Measurements from ENCODE around the gene LIPT2.

The LIPT2 gene

GRCh38 chr11:74478877-74479731 lies 14.4 kb downstream of the LIPT2 start:
- Mint-ChIP-seq H3K27ac (no peak overlapping the region), H3K4me3 (no peak overlapping the region), H3K9me3 (no peaks in the 10 kb centered on the region), H3K4me1 (no peaks in the 10 kb centered on the region), H3K36me3 (no peaks in the 10 kb centered on the region)
- ATAC-seq = no peak
- no peak for DNase-seq (ENCODE audit: low spot score in 2 of 2)

GRCh38 chr11:74476536-74476935 lies 17.0 kb downstream of the LIPT2 start:
- H3K27ac Mint-ChIP-seq = no peak overlapping the region
- ATAC-seq = no peak
- H3K9me3 Mint-ChIP-seq = no peaks in the 10 kb centered on the region
- H3K4me3 Mint-ChIP-seq = no peak overlapping the region
- peaks cover 7% of the 10 kb centered on the region for H3K4me1 Mint-ChIP-seq
- H3K36me3 Mint-ChIP-seq = no peaks in the 10 kb centered on the region
- no peak for DNase-seq (ENCODE audit: low spot score in 2 of 2)

- Mint-ChIP-seq H3K4me1 (peaks cover 7% of the 10 kb centered on the region), H3K4me3 (no peak overlapping the region), H3K36me3 (no peaks in the 10 kb centered on the region), H3K9me3 (no peaks in the 10 kb centered on the region), H3K27ac (no peak overlapping the region)
- ATAC-seq = no peak
- DNase-seq (ENCODE audit: low spot score in 2 of 2) = no peak
These were observed 19.2 kb downstream of the LIPT2 start for GRCh38 chr11:74474316-74474715.

- ATAC-seq (no peak), DNase-seq (ENCODE audit: low spot score in 2 of 2) (no peak)
- Mint-ChIP-seq H3K36me3 (no peaks in the 10 kb centered on the region), H3K4me1 (peaks cover 7% of the 10 kb centered on the region), H3K9me3 (no peaks in the 10 kb centered on the region), H3K4me3 (no peak overlapping the region), H3K27ac (no peak overlapping the region)
These were observed 19.9 kb downstream of the LIPT2 start for GRCh38 chr11:74473382-74474173.

GRCh38 chr11:74471668-74472429 lies 21.7 kb downstream of the LIPT2 start:
- H3K36me3 Mint-ChIP-seq = no peaks in the 10 kb centered on the region
- no peak overlapping the region for H3K27ac Mint-ChIP-seq
- peaks cover 13% of the 10 kb centered on the region for H3K4me1 Mint-ChIP-seq
- no peaks in the 10 kb centered on the region for H3K9me3 Mint-ChIP-seq
- DNase-seq (ENCODE audit: low spot score in 2 of 2) (no peak), ATAC-seq (peak; percentile 54)
- no peak overlapping the region for H3K4me3 Mint-ChIP-seq

GRCh38 chr11:74471037-74471436 lies 22.5 kb downstream of the LIPT2 start:
- DNase-seq (ENCODE audit: low spot score in 2 of 2) (no peak), ATAC-seq (no peak)
- no peak overlapping the region for H3K4me3 Mint-ChIP-seq
- peaks cover 13% of the 10 kb centered on the region for H3K4me1 Mint-ChIP-seq
- no peaks in the 10 kb centered on the region for H3K36me3 Mint-ChIP-seq
- H3K27ac Mint-ChIP-seq = peak overlapping the region; percentile 32
- H3K9me3 Mint-ChIP-seq = no peaks in the 10 kb centered on the region

- H3K27ac Mint-ChIP-seq = peak overlapping the region; percentile 32
- ATAC-seq (no peak), DNase-seq (ENCODE audit: low spot score in 2 of 2) (no peak)
- no peak overlapping the region for H3K4me3 Mint-ChIP-seq
- peaks cover 13% of the 10 kb centered on the region for H3K4me1 Mint-ChIP-seq
- no peaks in the 10 kb centered on the region for H3K9me3 Mint-ChIP-seq
- H3K36me3 Mint-ChIP-seq = no peaks in the 10 kb centered on the region
These were observed 23.0 kb downstream of the LIPT2 start for GRCh38 chr11:74470526-74470925.

GRCh38 chr11:74468936-74469335 lies 24.6 kb downstream of the LIPT2 start:
- H3K4me1 Mint-ChIP-seq = peaks cover 13% of the 10 kb centered on the region
- DNase-seq (ENCODE audit: low spot score in 2 of 2) = no peak

GRCh38 chr11:74468521-74468920 lies 25.0 kb downstream of the LIPT2 start:
- Mint-ChIP-seq H3K4me3 (no peak overlapping the region), H3K4me1 (peaks cover 13% of the 10 kb centered on the region), H3K9me3 (no peaks in the 10 kb centered on the region), H3K27ac (no peak overlapping the region), H3K36me3 (no peaks in the 10 kb centered on the region)
- DNase-seq (ENCODE audit: low spot score in 2 of 2) = no peak
- no peak for ATAC-seq

More at GRCh38 chr11:74468936-74469335, 24.6 kb downstream of the LIPT2 start:
- Mint-ChIP-seq H3K9me3 (no peaks in the 10 kb centered on the region), H3K4me3 (no peak overlapping the region), H3K36me3 (no peaks in the 10 kb centered on the region), H3K27ac (no peak overlapping the region)
- no peak for ATAC-seq

GRCh38 chr11:74468058-74468457 lies 25.5 kb downstream of the LIPT2 start:
- no peaks in the 10 kb centered on the region for H3K9me3 Mint-ChIP-seq
- H3K36me3 Mint-ChIP-seq = no peaks in the 10 kb centered on the region
- no peak overlapping the region for H3K27ac Mint-ChIP-seq
- H3K4me1 Mint-ChIP-seq = peaks cover 13% of the 10 kb centered on the region
- H3K4me3 Mint-ChIP-seq = no peak overlapping the region
- DNase-seq (ENCODE audit: low spot score in 2 of 2) = no peak
- peak; percentile 63 for ATAC-seq

- H3K36me3 Mint-ChIP-seq = no peaks in the 10 kb centered on the region
- no peak within 1 kb of the TSS for H3K4me3 Mint-ChIP-seq
- H3K4me1 Mint-ChIP-seq = peaks cover 9% of the 10 kb centered on the region
- ATAC-seq (no peak), DNase-seq (ENCODE audit: low spot score in 2 of 2) (no peak)
- H3K27ac Mint-ChIP-seq = no peak within 1 kb of the TSS
- no peaks in the 10 kb centered on the region for H3K9me3 Mint-ChIP-seq
These were observed 26.3 kb downstream of the LIPT2 start, which contains the start of gene KCNE3 for GRCh38 chr11:74466916-74467885. TSS of gene KCNE3 (minus strand) at chr11:74467549. CDS start at chr11:74457563, 9,986 bp downstream.

- no peak for DNase-seq (ENCODE audit: low spot score in 2 of 2)
- no peak overlapping the region for H3K4me3 Mint-ChIP-seq
- H3K9me3 Mint-ChIP-seq = no peaks in the 10 kb centered on the region
- no peak for ATAC-seq
- H3K27ac Mint-ChIP-seq = no peak overlapping the region
- no peaks in the 10 kb centered on the region for H3K36me3 Mint-ChIP-seq
- peaks cover 5% of the 10 kb centered on the region for H3K4me1 Mint-ChIP-seq
These were observed 28.2 kb downstream of the LIPT2 start for GRCh38 chr11:74465291-74465708.

- Mint-ChIP-seq H3K4me1 (peaks cover 5% of the 10 kb centered on the region), H3K36me3 (no peaks in the 10 kb centered on the region), H3K4me3 (no peak overlapping the region), H3K9me3 (no peaks in the 10 kb centered on the region), H3K27ac (no peak overlapping the region)
- ATAC-seq (no peak), DNase-seq (ENCODE audit: low spot score in 2 of 2) (no peak)
These were observed 28.8 kb downstream of the LIPT2 start for GRCh38 chr11:74464746-74465145.

GRCh38 chr11:74463216-74463615 lies 30.3 kb downstream of the LIPT2 start:
- Mint-ChIP-seq H3K4me1 (peaks cover 5% of the 10 kb centered on the region), H3K4me3 (no peak overlapping the region), H3K9me3 (no peaks in the 10 kb centered on the region), H3K27ac (no peak overlapping the region), H3K36me3 (no peaks in the 10 kb centered on the region)
- ATAC-seq (no peak), DNase-seq (ENCODE audit: low spot score in 2 of 2) (no peak)

All from stimulated activated effector memory CD8-positive, alpha-beta T cell treated with anti-CD3 and anti-CD28 coated beads, Interleukin-12 subunit alpha, Interleukin-12 subunit beta, amount 100 ng/mL, for 72 hours (primary cell).